Esophagus muscularis mucosa (tissue), 4 donors: ENCODE measurements around the gene SHB. TPM values are rescaled to one million over a fixed set of nuclear protein-coding genes. Genes with fewer than 3 reads are reported as not detected.
A peak's percentile ranks its signal among the peaks of the same experiment; 100 is the strongest.

Experiments
- DNase-seq: peaks from one replicate; pipeline ENCODE4 v3.0.0-alpha.2; 2017; ENCODE audit errors: extremely low spot score
- H3K27ac ChIP-seq, 4 donors: fragments of 200-600 bp; sonication (generic); replicated peaks in 1 of 4; 1 replicate in 3 of 4; 2 replicates in 1 of 4; pipeline ENCODE4 v1.5.1; 2016 to 2019; ENCODE audit warnings: mild to moderate bottlenecking in 1 of 4
- H3K27me3 ChIP-seq, 4 donors: fragments of 200-600 bp; sonication (generic); one replicate each; pipeline versions ENCODE4 v1.5.1 to v1.6.0; 2016 to 2019
- H3K36me3 ChIP-seq, 4 donors: fragments of 200-600 bp; sonication (generic); one replicate each; pipeline ENCODE4 v1.5.1; 2016 to 2019
- H3K4me1 ChIP-seq, 4 donors: fragments of 200-600 bp; sonication (generic); one replicate each; pipeline ENCODE4 v1.5.1; 2016 to 2019
- H3K4me3 ChIP-seq, 4 donors: fragments of 200-600 bp; sonication (generic); 1 replicate in 2 of 4; 2 replicates in 2 of 4; pipeline ENCODE4 v1.5.1; 2016 to 2019; ENCODE audit warnings: mild to moderate bottlenecking in 4 of 4, moderate library complexity in 1 of 4
- H3K9me3 ChIP-seq, 4 donors: fragments of 200-600 bp; sonication (generic); 1 replicate in 3 of 4; 2 replicates in 1 of 4; pipeline ENCODE4 v1.5.1; 2016 to 2019
- EP300 ChIP-seq: sonication (generic); formaldehyde crosslinking; IDR thresholded peaks from one replicate; pipeline ENCODE4 v1.6.1; 2017; ENCODE audit warnings: antibody characterized with exemption
- POLR2A ChIP-seq: fragments of 450-650 bp; IDR thresholded peaks from one replicate; pipeline ENCODE4 v1.6.1; 2017; ENCODE audit warnings: antibody characterized with exemption, moderate library complexity, mild to moderate bottlenecking, low read depth
- POLR2AphosphoS5 ChIP-seq, 2 donors: sonication (generic); formaldehyde crosslinking; IDR thresholded peaks; one replicate each; pipeline ENCODE4 v1.6.1; 2017; ENCODE audit warnings: antibody characterized with exemption in 2 of 2
- whole genome bisulfite sequencing: methylation state at CpG from one replicate; pipeline ENCODE4 v1.1.5; 2018; 5-methylcytosine and 5-hydroxymethylcytosine counted together
- intact Hi-C: fragments of 100-400 bp; cut with DNase I; formaldehyde crosslinking; loops from one replicate; pipeline ENCODE4 v1.15.1; 2023
- total RNA-seq, 4 donors: library from RNA; depleted of rRNA; stranded (reverse); fragments of >200 nt; gene quantifications; one replicate each; pipeline versions ENCODE4 v1.1.0 to v1.2.1, GENCODE V29; 2016
- TF ChIP-seq, protein P1 (sequence below), 3 experiments: fragments of 200-600 bp in 2 of 3; fragments of 450-650 bp in 1 of 3; sonication (generic) in 2 of 3; IDR thresholded peaks; one replicate each; pipeline ENCODE4 v1.5.1; 2017 to 2019; ENCODE audit warnings: antibody characterized with exemption in 3 of 3, mild to moderate bottlenecking in 2 of 3, moderate library complexity in 1 of 3

Gene SHB
- total RNA-seq, 4 donors from 2014 or later, result 16.6 to 21.2 (median 21.0) TPM

DNA sequence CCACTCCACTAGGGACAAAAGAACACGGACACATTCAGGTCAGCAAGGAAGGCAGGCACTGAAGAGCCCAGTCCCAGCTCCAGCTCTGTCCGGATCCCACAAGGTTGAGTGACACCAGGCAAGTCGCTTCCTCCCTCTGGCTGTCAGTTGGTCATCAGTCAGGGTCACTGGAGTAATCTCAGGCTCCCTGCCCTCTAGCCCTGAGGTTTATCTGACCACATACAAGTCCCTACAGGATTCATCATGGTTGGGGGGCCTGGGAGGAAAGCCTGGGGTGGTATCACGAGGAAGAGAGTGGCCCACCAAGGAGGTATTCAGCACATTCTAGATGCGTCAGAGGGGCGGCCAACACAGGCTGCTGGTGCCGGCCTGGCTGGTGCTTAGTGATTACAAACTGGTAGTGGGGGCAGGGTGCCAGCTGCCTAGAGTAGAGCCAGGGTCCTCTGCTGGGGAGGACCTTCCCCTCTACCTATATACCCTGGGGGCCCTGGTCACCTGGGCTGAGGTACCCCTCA is 81.5 kb downstream of the SHB start:
- Histone ChIP-seq H3K4me3 (no peak overlapping the region), H3K27me3 (no peaks in the 10 kb centered on the region), H3K36me3 (no peaks in the 10 kb centered on the region), H3K4me1 (peaks cover 13 to 46% (median 24%) of the 10 kb centered on the region in 4 donors), H3K27ac (no peak overlapping the region), H3K9me3 (no peaks in the 10 kb centered on the region)
- TF ChIP-seq POLR2AphosphoS5 (IDR thresholded peaks at IDR 0.05) (no peak), EP300 (no peak), POLR2A (no peak)
- TF ChIP-seq, protein P1, sequence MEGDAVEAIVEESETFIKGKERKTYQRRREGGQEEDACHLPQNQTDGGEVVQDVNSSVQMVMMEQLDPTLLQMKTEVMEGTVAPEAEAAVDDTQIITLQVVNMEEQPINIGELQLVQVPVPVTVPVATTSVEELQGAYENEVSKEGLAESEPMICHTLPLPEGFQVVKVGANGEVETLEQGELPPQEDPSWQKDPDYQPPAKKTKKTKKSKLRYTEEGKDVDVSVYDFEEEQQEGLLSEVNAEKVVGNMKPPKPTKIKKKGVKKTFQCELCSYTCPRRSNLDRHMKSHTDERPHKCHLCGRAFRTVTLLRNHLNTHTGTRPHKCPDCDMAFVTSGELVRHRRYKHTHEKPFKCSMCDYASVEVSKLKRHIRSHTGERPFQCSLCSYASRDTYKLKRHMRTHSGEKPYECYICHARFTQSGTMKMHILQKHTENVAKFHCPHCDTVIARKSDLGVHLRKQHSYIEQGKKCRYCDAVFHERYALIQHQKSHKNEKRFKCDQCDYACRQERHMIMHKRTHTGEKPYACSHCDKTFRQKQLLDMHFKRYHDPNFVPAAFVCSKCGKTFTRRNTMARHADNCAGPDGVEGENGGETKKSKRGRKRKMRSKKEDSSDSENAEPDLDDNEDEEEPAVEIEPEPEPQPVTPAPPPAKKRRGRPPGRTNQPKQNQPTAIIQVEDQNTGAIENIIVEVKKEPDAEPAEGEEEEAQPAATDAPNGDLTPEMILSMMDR (IDR thresholded peaks at IDR 0.05), result no peak
- WGBS, result no CpG with 5 or more reads among the region's 7 CpGs
- intact Hi-C loops, result no loop called here
- no peak for DNase-seq

DNA sequence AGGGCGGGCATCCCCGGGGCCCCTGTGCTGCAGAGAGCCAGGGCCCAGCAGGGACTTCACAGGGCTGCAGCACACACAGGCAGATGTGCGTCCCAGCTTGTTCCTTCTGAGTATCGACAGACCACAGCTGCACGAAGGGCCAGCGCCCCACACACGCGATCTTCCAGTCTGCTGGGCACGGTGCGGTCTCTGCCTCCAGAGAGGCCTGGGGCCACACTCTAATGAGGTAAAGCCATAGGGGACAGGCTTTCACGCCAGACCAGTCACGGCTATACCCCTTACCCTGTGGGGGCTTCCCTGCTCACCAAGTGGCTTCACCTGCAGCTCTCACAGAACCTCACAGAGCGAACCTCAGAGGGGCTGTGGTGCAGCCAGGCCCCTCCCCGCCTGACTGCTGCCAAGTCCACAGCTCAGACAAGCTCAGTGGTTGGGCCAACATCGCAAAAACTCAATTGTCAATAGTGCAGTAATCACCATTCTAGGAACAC is 82.2 kb downstream of the SHB start:
- no peak for DNase-seq
- WGBS, result no CpG with 5 or more reads among the region's 15 CpGs
- Histone ChIP-seq H3K9me3 (no peaks in the 10 kb centered on the region), H3K4me1 (peaks cover 13 to 46% (median 24%) of the 10 kb centered on the region in 4 donors), H3K27me3 (no peaks in the 10 kb centered on the region), H3K4me3 (no peak overlapping the region), H3K27ac (no peak overlapping the region), H3K36me3 (no peaks in the 10 kb centered on the region)
- intact Hi-C loops, result no loop called here
- TF ChIP-seq, protein P1 (IDR thresholded peaks at IDR 0.05), result no peak
- TF ChIP-seq POLR2A (no peak), POLR2AphosphoS5 (IDR thresholded peaks at IDR 0.05) (no peak), EP300 (no peak)

DNA sequence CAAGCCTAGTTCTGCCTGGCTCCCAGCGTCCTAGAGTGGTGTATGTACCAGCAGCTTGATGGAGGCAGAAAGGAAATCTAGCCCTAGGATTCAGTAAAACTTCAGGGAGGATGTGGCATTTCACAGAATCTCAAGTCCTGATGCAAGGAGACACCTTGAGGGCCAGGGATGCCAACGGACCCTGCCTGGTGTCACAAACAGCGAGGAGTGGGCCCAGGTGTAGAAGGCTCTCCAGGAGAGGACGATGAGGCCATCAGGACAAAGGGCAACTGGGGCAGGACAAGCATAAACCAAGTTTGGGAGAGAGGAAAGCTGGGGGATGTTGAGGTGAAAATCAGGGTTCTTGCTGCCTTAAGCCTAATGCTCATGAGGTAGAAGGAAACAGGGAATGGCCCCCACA is 83.0 kb downstream of the SHB start:
- Histone ChIP-seq H3K27ac (no peak overlapping the region), H3K4me3 (no peak overlapping the region), H3K9me3 (no peaks in the 10 kb centered on the region), H3K36me3 (no peaks in the 10 kb centered on the region), H3K4me1 (peaks cover 13 to 46% (median 24%) of the 10 kb centered on the region in 4 donors), H3K27me3 (no peaks in the 10 kb centered on the region)
- DNase-seq, result no peak
- intact Hi-C loops, result no loop called here
- WGBS, result 96% methylated on average over 4 of the region's 4 CpGs
- no peak for TF ChIP-seq POLR2AphosphoS5 (IDR thresholded peaks at IDR 0.05)
- no peak for TF ChIP-seq EP300
- TF ChIP-seq, protein P1 (IDR thresholded peaks at IDR 0.05), result no peak
- TF ChIP-seq POLR2A, result no peak

DNA sequence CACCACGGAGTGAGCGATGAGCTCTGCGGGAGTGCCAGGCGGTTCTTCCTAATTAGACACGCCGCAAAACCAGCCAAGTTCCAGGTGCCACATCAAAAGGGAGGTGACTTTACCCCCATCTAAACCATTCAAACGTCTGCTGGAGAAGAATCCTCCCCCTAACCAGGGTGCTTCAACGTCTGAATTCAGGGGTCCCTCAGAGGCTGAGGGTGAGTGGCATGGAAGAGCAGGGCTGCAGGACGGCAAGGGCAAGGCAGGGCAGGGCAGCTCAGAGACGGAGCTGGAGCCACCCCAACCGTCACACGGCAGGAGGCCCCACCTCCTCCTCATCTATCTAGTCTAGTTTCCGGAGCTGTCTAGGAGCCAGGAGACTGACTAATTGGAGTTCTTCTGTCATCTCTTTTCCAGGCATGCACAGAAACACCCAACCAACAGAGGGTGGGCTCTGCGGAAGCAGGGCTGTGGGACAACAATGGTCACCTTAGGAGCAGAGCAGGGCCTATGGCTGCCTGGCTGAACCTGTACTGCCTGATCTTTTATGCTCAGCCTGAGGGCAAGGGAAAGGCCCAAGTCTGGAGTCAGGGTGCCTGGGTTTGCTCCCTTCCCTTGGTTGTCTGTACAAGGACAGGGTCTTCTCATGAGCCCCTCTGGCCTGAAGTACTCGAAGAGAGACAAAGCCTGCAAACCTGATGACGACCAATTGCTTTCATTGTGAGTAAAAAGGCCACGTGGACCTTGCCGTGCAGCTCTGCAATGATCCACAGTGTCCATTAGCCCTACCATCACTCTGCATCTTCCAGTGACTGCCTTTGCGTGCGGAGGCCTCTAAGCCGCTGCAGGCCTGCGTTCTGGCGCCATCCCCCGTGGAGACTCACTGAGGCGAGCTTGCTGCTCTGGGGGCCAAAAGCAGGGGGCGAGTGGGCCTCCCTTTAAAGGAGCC is 84.1 kb downstream of the SHB start:
- WGBS, result 66% methylated on average over 18 of the region's 26 CpGs
- no peaks in the 10 kb centered on the region for H3K27me3 ChIP-seq

More for the DNA sequence above, 84.1 kb downstream of the SHB start:
- no peak overlapping the region for H3K4me3 ChIP-seq
- TF ChIP-seq, protein P1 (IDR thresholded peaks at IDR 0.05), result no peak
- no peak for TF ChIP-seq POLR2A
- peak in 1 of 2 donors; percentile 41 for TF ChIP-seq POLR2AphosphoS5 (IDR thresholded peaks at IDR 0.05)
- TF ChIP-seq EP300, result no peak
- no peaks in the 10 kb centered on the region for H3K36me3 ChIP-seq
- DNase-seq, result no peak
- H3K27ac ChIP-seq, result no peak overlapping the region
- no peaks in the 10 kb centered on the region for H3K9me3 ChIP-seq
- H3K4me1 ChIP-seq, result peaks cover 13 to 41% (median 24%) of the 10 kb centered on the region in 4 donors
- intact Hi-C loops, result no loop called here
